Stimulated activated naive CD8-positive, alpha-beta T cell treated with anti-CD3 and anti-CD28 coated beads, Interleukin-15, Interleukin-2, amounts not matched to agents 100 ng/mL and 50 ng/mL, for 24 hours (primary cell): ENCODE data around the gene TENM3.

Experiments used
- H3K27ac Mint-ChIP-seq: one replicate; pipeline ENCODE4 v1.8.0; 2021; ENCODE audit warnings: mild to moderate bottlenecking, mixed read lengths
- H3K27me3 Mint-ChIP-seq: one replicate; pipeline ENCODE4 v1.8.0; 2021; ENCODE audit warnings: mixed read lengths
- H3K36me3 Mint-ChIP-seq: one replicate; pipeline ENCODE4 v1.8.0; 2021; ENCODE audit warnings: low read depth, mixed read lengths
- H3K4me1 Mint-ChIP-seq: one replicate; pipeline ENCODE4 v1.8.0; 2021; ENCODE audit warnings: low read depth, mixed read lengths
- H3K4me3 Mint-ChIP-seq: one replicate; pipeline ENCODE4 v1.8.0; 2021; ENCODE audit warnings: mild to moderate bottlenecking, mixed read lengths
- H3K9me3 Mint-ChIP-seq: one replicate; pipeline ENCODE4 v1.8.0; 2021; ENCODE audit warnings: mixed read lengths

The TENM3 gene

DNA sequence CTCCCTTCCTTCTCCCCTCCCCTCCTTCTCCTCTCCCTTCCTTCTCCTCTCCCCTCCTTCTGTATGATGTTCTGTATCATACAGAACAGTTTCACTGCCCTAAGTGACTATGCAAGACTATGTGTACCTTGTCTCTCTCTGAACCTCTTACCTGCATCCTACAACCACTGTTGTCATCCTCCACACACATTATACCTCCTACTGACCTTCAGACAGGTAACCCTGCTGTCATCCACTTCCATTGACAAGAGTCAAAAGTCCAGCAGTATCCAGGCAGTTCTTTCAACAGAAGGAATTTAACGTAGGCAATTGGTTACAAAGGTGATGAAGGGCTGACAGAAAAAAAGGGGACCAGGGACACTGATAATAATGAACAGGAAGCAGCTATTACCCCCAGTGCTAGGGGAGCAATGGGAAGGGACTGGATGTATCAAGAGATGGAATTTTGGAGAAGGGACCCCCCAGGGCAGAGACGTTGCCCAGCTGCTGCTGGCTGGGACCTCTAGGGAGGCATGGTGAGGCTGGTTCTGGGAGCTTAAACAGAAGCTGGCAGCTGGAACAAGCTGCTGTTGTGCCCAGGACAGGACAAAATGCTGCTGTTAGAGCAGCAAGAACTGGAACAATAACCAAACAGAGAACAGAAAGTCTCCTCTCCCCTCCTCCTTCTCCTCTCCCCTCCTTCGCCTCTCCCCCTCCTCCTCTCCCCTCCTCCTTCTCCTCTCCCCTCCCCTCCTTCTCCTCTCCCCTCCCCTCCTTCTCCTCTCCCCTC is 589.3 kb downstream of the TENM3 start:
- Mint-ChIP-seq H3K27me3 (peaks cover 56% of the 10 kb centered on the region), H3K9me3 (peaks cover 4% of the 10 kb centered on the region), H3K27ac (peak overlapping the region; percentile 68), H3K36me3 (no peaks in the 10 kb centered on the region), H3K4me1 (no peaks in the 10 kb centered on the region), H3K4me3 (no peak overlapping the region)

- Mint-ChIP-seq H3K4me1 (no peaks in the 10 kb centered on the region), H3K9me3 (peaks cover 4% of the 10 kb centered on the region), H3K27me3 (peaks cover 51% of the 10 kb centered on the region), H3K4me3 (no peak overlapping the region), H3K36me3 (no peaks in the 10 kb centered on the region), H3K27ac (no peak overlapping the region)
Measured at GRCh38 chr4:182835006-182835740, 592.0 kb downstream of the TENM3 start.

- H3K36me3 Mint-ChIP-seq: no peaks in the 10 kb centered on the region
- no peak overlapping the region for H3K27ac Mint-ChIP-seq
- no peak overlapping the region for H3K4me3 Mint-ChIP-seq
- no peaks in the 10 kb centered on the region for H3K4me1 Mint-ChIP-seq
- no peaks in the 10 kb centered on the region for H3K9me3 Mint-ChIP-seq
- H3K27me3 Mint-ChIP-seq: peaks cover 35% of the 10 kb centered on the region
Measured at GRCh38 chr4:182837831-182838230, 594.6 kb downstream of the TENM3 start.

DNA sequence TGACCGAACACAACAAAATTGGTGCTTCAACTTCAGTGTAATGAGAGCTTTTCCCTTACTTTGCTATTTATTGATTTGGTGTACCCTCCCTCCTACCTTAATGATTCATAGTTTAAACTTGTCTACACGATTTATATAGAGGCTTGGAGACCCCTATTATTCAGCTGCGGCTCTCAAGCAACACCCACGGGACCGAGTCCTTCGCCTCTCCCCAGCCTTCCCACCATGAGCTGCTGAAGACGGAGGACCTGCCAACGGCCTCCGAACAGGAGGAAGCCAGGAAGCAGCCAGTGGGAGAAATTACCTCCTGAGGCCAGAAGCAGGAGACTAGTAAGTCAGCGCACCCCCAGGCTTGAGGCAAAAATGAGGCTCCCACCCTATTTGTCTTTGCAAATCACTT is 595.3 kb downstream of the TENM3 start:
- no peaks in the 10 kb centered on the region for H3K36me3 Mint-ChIP-seq

GRCh38 chr4:182839256-182839655 is 596.1 kb downstream of the TENM3 start:
- no peaks in the 10 kb centered on the region for H3K36me3 Mint-ChIP-seq
- no peaks in the 10 kb centered on the region for H3K9me3 Mint-ChIP-seq
- H3K4me1 Mint-ChIP-seq: no peaks in the 10 kb centered on the region
- no peak overlapping the region for H3K4me3 Mint-ChIP-seq
- no peak overlapping the region for H3K27ac Mint-ChIP-seq
- H3K27me3 Mint-ChIP-seq: peaks cover 35% of the 10 kb centered on the region

More for the DNA sequence above, 595.3 kb downstream of the TENM3 start:
- H3K27me3 Mint-ChIP-seq: peaks cover 35% of the 10 kb centered on the region
- H3K9me3 Mint-ChIP-seq: no peaks in the 10 kb centered on the region
- no peak overlapping the region for H3K27ac Mint-ChIP-seq
- no peak overlapping the region for H3K4me3 Mint-ChIP-seq
- no peaks in the 10 kb centered on the region for H3K4me1 Mint-ChIP-seq

GRCh38 chr4:182840108-182840507 is 596.9 kb downstream of the TENM3 start:
- peaks cover 32% of the 10 kb centered on the region for H3K27me3 Mint-ChIP-seq
- H3K9me3 Mint-ChIP-seq: no peaks in the 10 kb centered on the region
- no peaks in the 10 kb centered on the region for H3K36me3 Mint-ChIP-seq
- H3K27ac Mint-ChIP-seq: no peak overlapping the region
- H3K4me3 Mint-ChIP-seq: no peak overlapping the region
- H3K4me1 Mint-ChIP-seq: no peaks in the 10 kb centered on the region

DNA sequence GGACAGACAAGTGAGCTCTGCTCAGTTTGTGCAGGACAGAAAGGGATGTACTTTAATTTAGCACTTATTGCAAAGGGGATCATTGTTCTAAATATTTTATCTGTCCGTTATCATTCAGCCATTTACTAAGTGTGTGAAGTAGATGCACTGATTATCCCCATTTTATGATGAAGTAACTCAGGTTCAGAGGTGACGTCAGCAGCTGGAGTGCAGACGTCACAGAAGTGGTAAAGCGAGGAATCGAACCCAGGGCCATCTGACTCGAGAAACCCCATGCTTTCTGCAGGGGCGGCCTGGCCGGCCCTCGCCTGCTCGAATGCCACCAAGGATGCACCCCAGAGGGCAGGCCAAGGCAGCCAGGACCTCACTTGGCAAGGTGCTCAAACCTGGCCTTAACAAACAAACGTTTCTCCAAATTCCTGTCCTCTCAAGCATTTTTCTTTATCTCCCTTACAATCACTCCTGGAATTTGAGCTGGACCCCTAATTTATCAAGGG is 599.0 kb downstream of the TENM3 start:
- Mint-ChIP-seq H3K4me3 (no peak overlapping the region), H3K27ac (no peak overlapping the region), H3K36me3 (no peaks in the 10 kb centered on the region), H3K9me3 (no peaks in the 10 kb centered on the region), H3K4me1 (no peaks in the 10 kb centered on the region), H3K27me3 (peaks cover 19% of the 10 kb centered on the region)

- Mint-ChIP-seq H3K27me3 (peaks cover 13% of the 10 kb centered on the region), H3K36me3 (no peaks in the 10 kb centered on the region), H3K27ac (no peak overlapping the region), H3K4me3 (no peak overlapping the region), H3K9me3 (no peaks in the 10 kb centered on the region), H3K4me1 (no peaks in the 10 kb centered on the region)
Measured at GRCh38 chr4:182842759-182843390, 599.7 kb downstream of the TENM3 start.

DNA sequence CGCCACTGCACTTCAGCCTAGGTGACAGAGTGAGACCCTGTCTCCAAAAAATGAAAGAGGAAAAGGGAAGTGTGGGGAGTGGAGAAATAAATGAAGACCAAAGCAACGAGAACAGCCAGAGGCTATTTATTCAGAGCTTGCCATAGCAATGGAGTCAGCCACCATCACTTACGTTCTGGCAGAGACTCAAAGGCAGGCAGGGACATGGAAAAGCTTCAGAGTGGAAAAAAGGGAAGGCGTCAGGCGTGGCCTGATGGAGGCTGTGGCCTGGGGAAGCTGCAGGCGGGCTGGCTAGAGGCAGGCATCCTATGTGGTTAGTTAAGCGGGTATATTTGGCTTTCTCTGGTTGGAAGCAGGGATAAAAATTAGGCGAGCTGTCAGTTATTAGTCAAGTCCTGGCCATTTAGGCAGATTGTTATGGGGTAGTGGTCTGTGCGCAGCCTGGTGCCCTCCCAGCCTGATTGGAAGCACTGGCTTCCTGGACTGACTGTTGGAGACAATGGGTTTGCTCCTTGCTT is 600.7 kb downstream of the TENM3 start:
- H3K4me3 Mint-ChIP-seq: no peak overlapping the region
- H3K4me1 Mint-ChIP-seq: no peaks in the 10 kb centered on the region
- H3K27me3 Mint-ChIP-seq: peaks cover 9% of the 10 kb centered on the region
- H3K36me3 Mint-ChIP-seq: no peaks in the 10 kb centered on the region
- H3K9me3 Mint-ChIP-seq: no peaks in the 10 kb centered on the region
- H3K27ac Mint-ChIP-seq: no peak overlapping the region

DNA sequence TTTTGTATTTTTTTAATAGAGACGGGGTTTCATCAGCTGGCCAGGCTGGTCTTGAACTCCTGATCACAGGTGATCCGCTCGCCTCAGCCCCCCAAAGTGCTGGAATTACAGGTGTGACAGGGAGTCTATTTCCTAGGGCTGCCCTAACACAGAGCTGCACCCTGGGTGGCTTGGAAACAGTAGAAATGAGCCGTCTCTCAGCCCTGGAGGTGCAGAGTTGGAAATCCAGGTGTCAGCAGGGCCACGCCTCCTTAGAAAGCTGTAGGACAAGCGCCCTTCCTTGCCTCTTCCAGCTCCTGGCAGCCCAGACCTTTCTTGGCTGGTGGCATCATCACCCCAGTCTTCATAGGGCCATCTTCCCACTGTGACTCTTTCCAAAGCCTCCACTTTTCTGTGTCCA is 602.4 kb downstream of the TENM3 start:
- H3K27ac Mint-ChIP-seq: no peak overlapping the region
- H3K4me3 Mint-ChIP-seq: no peak overlapping the region
- H3K4me1 Mint-ChIP-seq: no peaks in the 10 kb centered on the region

DNA sequence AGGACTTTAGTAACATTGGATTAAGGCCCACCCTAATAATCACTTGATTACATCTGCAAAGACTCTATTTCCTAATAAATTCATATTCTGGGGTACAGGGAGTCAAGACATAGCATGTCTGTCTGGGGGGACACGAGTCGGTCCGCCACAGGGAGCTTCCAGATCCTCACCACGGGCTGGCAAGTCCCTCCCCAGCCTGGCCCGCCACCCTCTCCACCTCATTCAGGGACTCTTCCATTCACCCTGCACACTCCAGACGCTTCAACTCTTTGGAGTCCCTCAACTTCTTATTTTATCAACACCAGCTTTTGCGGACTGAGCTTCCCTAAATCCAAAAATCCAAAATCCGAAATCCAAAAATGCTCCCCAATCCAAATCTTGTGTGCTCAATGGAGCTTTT is 602.8 kb downstream of the TENM3 start:
- Mint-ChIP-seq H3K9me3 (no peaks in the 10 kb centered on the region), H3K4me1 (no peaks in the 10 kb centered on the region), H3K27me3 (peaks cover 9% of the 10 kb centered on the region), H3K4me3 (no peak overlapping the region), H3K27ac (no peak overlapping the region), H3K36me3 (no peaks in the 10 kb centered on the region)

More for the DNA sequence above, 602.4 kb downstream of the TENM3 start:
- H3K9me3 Mint-ChIP-seq: no peaks in the 10 kb centered on the region
- H3K36me3 Mint-ChIP-seq: no peaks in the 10 kb centered on the region
- H3K27me3 Mint-ChIP-seq: peaks cover 9% of the 10 kb centered on the region

GRCh38 chr4:182847576-182848450 is 604.6 kb downstream of the TENM3 start:
- H3K27me3 Mint-ChIP-seq: peaks cover 9% of the 10 kb centered on the region
- H3K4me1 Mint-ChIP-seq: no peaks in the 10 kb centered on the region
- H3K9me3 Mint-ChIP-seq: no peaks in the 10 kb centered on the region
- no peak overlapping the region for H3K4me3 Mint-ChIP-seq
- H3K36me3 Mint-ChIP-seq: no peaks in the 10 kb centered on the region
- no peak overlapping the region for H3K27ac Mint-ChIP-seq

GRCh38 chr4:182848685-182849084 is 605.5 kb downstream of the TENM3 start:
- Mint-ChIP-seq H3K9me3 (no peaks in the 10 kb centered on the region), H3K27me3 (peaks cover 9% of the 10 kb centered on the region), H3K4me3 (no peak overlapping the region), H3K27ac (no peak overlapping the region), H3K36me3 (no peaks in the 10 kb centered on the region), H3K4me1 (no peaks in the 10 kb centered on the region)
